HCT116 (cell line): ENCODE results near the gene MYLK4. TPM values are rescaled to one million over a fixed set of nuclear protein-coding genes. Genes with fewer than 3 reads are reported as not detected.

Experiments
- ATAC-seq: fragments of 200-7000 bp; cut with Tn5 transposase; 2 replicates; pipeline ENCODE4 v1.9.1; 2020; ENCODE audit warnings: mild to moderate bottlenecking, moderate library complexity
- BruUV-seq: library from RNA; stranded (reverse); fragments of 400-500 nt; replicated peaks from 2 replicates; lab custom pipeline; 2021; lab: Mats Ljungman, UMichigan
- CTCF ChIA-PET: fragments of 300-600 bp; sonication (Branson Sonifier 250); formaldehyde crosslinking; loops from one replicate; lab custom pipeline; 2021; ENCODE audit warnings: antibody characterized with exemption; lab: Charles Lee
- POLR2A ChIA-PET: fragments of 300-600, 350-600 bp; sonication (Branson Sonifier 250); formaldehyde crosslinking; loops from one replicate; lab custom pipeline; 2021; ENCODE audit warnings: antibody characterized with exemption; lab: Charles Lee
- RAD21 ChIA-PET, 2 experiments: fragments of 300-600 bp; sonication (Branson Sonifier 250); formaldehyde crosslinking; loops; one replicate each; lab custom pipeline; 2023; ENCODE audit warnings: low total read pairs in 2 of 2; ENCODE audit not compliant: uncharacterized antibody in 2 of 2, unreplicated experiment in 2 of 2, low non-redundant PET in 1 of 2; lab: Charles Lee
- DNase-seq: peaks from one replicate; pipeline ENCODE4 v3.0.0-alpha.2; 2010; ENCODE audit warnings: low read depth, low spot score
- H2AFZ ChIP-seq: fragments of 200-600 bp; shearing (Covaris generic), sonication (generic); 2 replicates; pipeline ENCODE4 v1.6.1; 2017; ENCODE audit warnings: low read depth, mixed run types, mixed read lengths, antibody characterized with exemption, low read length; ENCODE audit not compliant: poor library complexity, severe bottlenecking
- H3K27ac ChIP-seq: 2 replicates; pipeline ENCODE4 v1.5.1; 2012; ENCODE audit warnings: low read depth, low read length
- H3K27me3 ChIP-seq: fragments of 200-600 bp; sonication (generic); 2 replicates; pipeline ENCODE4 v1.6.1; 2016; ENCODE audit warnings: mixed run types, low read length, mixed read lengths; ENCODE audit not compliant: insufficient read depth
- H3K36me3 ChIP-seq, 2 experiments: fragments of 200-500 bp in 1 of 2; fragments of 200-600 bp in 1 of 2; sonication (Bioruptor generic) in 1 of 2; sonication (generic) in 1 of 2; 2 replicates each; pipeline versions ENCODE4 v1.5.1 to v1.6.1; 2014 to 2016; ENCODE audit warnings: low read length in 2 of 2, inconsistent platforms in 1 of 2, mixed read lengths in 1 of 2, mixed run types in 1 of 2; ENCODE audit not compliant: insufficient read depth in 2 of 2, control insufficient read depth in 1 of 2
- H3K4me1 ChIP-seq, 2 experiments: fragments of 200-600 bp in 1 of 2; sonication (generic) in 1 of 2; 2 replicates each; pipeline versions ENCODE4 v1.5.1 to v1.6.1; 2012 to 2017; ENCODE audit warnings: low read length in 2 of 2, inconsistent platforms in 1 of 2, mild to moderate bottlenecking in 1 of 2, mixed read lengths in 1 of 2, mixed run types in 1 of 2, moderate library complexity in 1 of 2; ENCODE audit not compliant: insufficient read depth in 2 of 2, control insufficient read depth in 1 of 2
- H3K4me2 ChIP-seq: fragments of 200-600 bp; sonication (generic); 2 replicates; pipeline ENCODE4 v1.6.1; 2017; ENCODE audit warnings: mixed run types, low read length, mixed read lengths
- H3K4me3 ChIP-seq, 2 experiments: fragments of 200-600 bp in 1 of 2; sonication (generic) in 1 of 2; replicated peaks in 1 of 2; 2 replicates each; pipeline ENCODE4 v1.5.1; 2011 to 2016; ENCODE audit warnings: low read length in 2 of 2, control low read depth in 1 of 2, low read depth in 1 of 2, mild to moderate bottlenecking in 1 of 2, mixed read lengths in 1 of 2, mixed run types in 1 of 2
- H3K79me2 ChIP-seq: fragments of 200-600 bp; sonication (generic); 2 replicates; pipeline ENCODE4 v1.6.1; 2017; ENCODE audit warnings: mild to moderate bottlenecking, mixed run types, low read length, moderate library complexity, mixed read lengths; ENCODE audit not compliant: insufficient read depth
- H3K9ac ChIP-seq: fragments of 200-600 bp; sonication (generic); 2 replicates; pipeline ENCODE4 v1.6.1; 2016; ENCODE audit warnings: low read length, mixed read lengths
- H3K9me2 ChIP-seq: fragments of 200-600 bp; sonication (generic), shearing (Covaris generic); 2 replicates; pipeline ENCODE4 v1.6.1; 2017; ENCODE audit warnings: mixed run types, mild to moderate bottlenecking, moderate library complexity; ENCODE audit not compliant: insufficient read depth
- H3K9me3 ChIP-seq, 2 experiments: fragments of 200-500 bp in 1 of 2; fragments of 200-600 bp in 1 of 2; sonication (Bioruptor generic) in 1 of 2; sonication (generic) in 1 of 2; 2 replicates each; pipeline ENCODE4 v1.6.1; 2014 to 2017; ENCODE audit warnings: low read length in 2 of 2, mixed read lengths in 2 of 2, inconsistent platforms in 1 of 2, low read depth in 1 of 2, mild to moderate bottlenecking in 1 of 2, mixed run types in 1 of 2, moderate library complexity in 1 of 2; ENCODE audit not compliant: control insufficient read depth in 1 of 2, insufficient read depth in 1 of 2
- H4K20me1 ChIP-seq: fragments of 200-600 bp; sonication (generic), shearing (Covaris generic); 2 replicates; pipeline ENCODE4 v1.6.1; 2017; ENCODE audit warnings: mixed run types, mild to moderate bottlenecking, moderate library complexity; ENCODE audit not compliant: insufficient read depth
- EGR1 ChIP-seq: IDR thresholded peaks from 2 replicates; pipeline ENCODE4 v1.6.1; 2012; ENCODE audit warnings: low read depth
- JUND ChIP-seq: IDR thresholded peaks from 2 replicates; pipeline ENCODE4 v1.6.1; 2012
- SP1 ChIP-seq: IDR thresholded peaks from 2 replicates; pipeline ENCODE4 v1.6.1; 2012; ENCODE audit warnings: low read depth
- TCF7L2 ChIP-seq: IDR thresholded peaks from 2 replicates; pipeline ENCODE4 v1.7.0; 2011; ENCODE audit warnings: borderline replicate concordance, inconsistent platforms; ENCODE audit not compliant: insufficient read depth, insufficient read length; ENCODE audit errors: extremely low read depth
- ZFX ChIP-seq: fragments of 450-650 bp; IDR thresholded peaks from 2 replicates; pipeline ENCODE4 v1.6.1; 2017
- ZNF274 ChIP-seq: fragments of 200-500 bp; sonication (Bioruptor generic); IDR thresholded peaks from 2 replicates; pipeline ENCODE4 v1.6.1; 2014; ENCODE audit warnings: mild to moderate bottlenecking, low read depth, low read length, inconsistent platforms
- intact Hi-C: fragments of 100-400 bp; cut with micrococcal nuclease; formaldehyde crosslinking; loops from 2 replicates; pipeline ENCODE4 v1.10.0; 2022
- total RNA-seq: library from RNA; stranded (reverse); gene quantifications from one replicate; pipeline ENCODE4 v1.2.1, GENCODE V29; 2021; ENCODE audit not compliant: unreplicated experiment

The MYLK4 gene
- total RNA-seq, 1 experiment from 2014 or later: 0.27 TPM

DNA sequence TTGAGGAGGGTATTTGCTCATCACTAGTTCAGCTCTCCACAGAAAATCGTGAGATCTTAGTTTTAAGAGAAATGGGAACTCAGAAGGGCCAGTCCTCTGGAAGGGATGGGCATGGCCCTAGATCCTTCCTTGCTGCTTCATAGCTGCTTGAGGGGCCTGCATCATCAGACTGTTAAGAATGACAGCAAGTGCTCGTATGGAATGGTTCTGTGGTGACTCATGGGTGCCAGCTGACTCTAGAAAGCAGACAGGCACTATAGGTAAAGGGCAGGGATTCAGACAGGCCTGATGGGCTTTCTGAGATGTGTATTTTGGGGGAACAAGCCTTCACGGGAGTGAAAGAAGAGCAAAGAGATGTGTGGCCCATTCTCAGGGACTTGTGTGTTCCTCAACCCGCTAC is 90.8 kb downstream of the MYLK4 start:
- Histone ChIP-seq H4K20me1 (no peaks in the 10 kb centered on the region), H3K4me2 (no peak overlapping the region), H3K27ac (no peak overlapping the region), H3K9me2 (no peaks in the 10 kb centered on the region), H3K79me2 (no peaks in the 10 kb centered on the region), H3K4me1 (peaks cover 0 to 15% of the 10 kb centered on the region in 2 experiments; a peak in 2 of 4 replicates), H3K9ac (no peak overlapping the region), H3K36me3 (no peaks in the 10 kb centered on the region), H3K4me3 (no peak overlapping the region), H3K9me3 (no peaks in the 10 kb centered on the region), H2AFZ (no peak overlapping the region), H3K27me3 (no peaks in the 10 kb centered on the region)
- ATAC-seq: peak; percentile 50
- CTCF ChIA-PET: interaction anchor here (2.2 kb wide), 1 partner anchor 26 kb away, joined by 6 read pairs; no protein-coding TSS in a partner anchor
- TF ChIP-seq TCF7L2: no peak
- TF ChIP-seq ZNF274: no peak
- no peak for TF ChIP-seq EGR1
- BruUV-seq: no TSS peak
- no peak for DNase-seq
- RAD21 ChIA-PET: no interaction called here
- intact Hi-C loops: no loop called here
- POLR2A ChIA-PET: no interaction called here

DNA sequence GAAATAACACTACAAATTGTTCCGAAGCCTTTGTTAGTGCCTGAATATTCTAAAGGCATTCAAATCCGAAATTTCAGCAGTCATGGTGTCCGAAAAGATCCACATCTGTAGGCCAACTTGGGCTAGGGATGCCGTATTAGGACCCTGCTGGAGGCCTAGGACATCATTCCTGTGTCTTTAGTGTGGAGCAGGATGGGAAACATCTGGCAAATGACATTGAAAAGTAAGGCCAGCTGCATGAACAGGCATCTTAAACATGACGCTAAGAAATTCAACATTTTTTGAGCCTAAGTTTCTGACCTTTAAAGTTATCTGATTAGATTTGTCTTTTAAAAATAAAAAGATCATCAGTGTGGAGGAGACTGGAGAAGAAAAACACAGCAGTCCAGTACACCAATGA is 91.3 kb downstream of the MYLK4 start:
- H3K27ac ChIP-seq: no peak overlapping the region
- ChIA-PET CTCF (interaction anchor here (2.2 kb wide), 1 partner anchor 25 kb away, joined by 6 read pairs; no protein-coding TSS in a partner anchor), RAD21 (no interaction called here), POLR2A (no interaction called here)
- BruUV-seq: no TSS peak
- no peak overlapping the region for H3K4me2 ChIP-seq
- intact Hi-C loops: no loop called here
- H3K36me3 ChIP-seq: no peaks in the 10 kb centered on the region
- no peaks in the 10 kb centered on the region for H3K79me2 ChIP-seq
- H4K20me1 ChIP-seq: no peaks in the 10 kb centered on the region
- DNase-seq (no peak), ATAC-seq (no peak)
- no peaks in the 10 kb centered on the region for H3K9me2 ChIP-seq
- H2AFZ ChIP-seq: no peak overlapping the region
- no peaks in the 10 kb centered on the region for H3K9me3 ChIP-seq
- no peaks in the 10 kb centered on the region for H3K27me3 ChIP-seq
- H3K4me3 ChIP-seq: no peak overlapping the region
- no peak for TF ChIP-seq SP1
- 0 out of 2 replicates have a peak, but pooled peaks have one; percentile 2 for TF ChIP-seq JUND
- no peak for TF ChIP-seq ZFX
- TF ChIP-seq, all 23 proteins: peak for 1
- no peak overlapping the region for H3K9ac ChIP-seq
- peaks cover 0 to 15% of the 10 kb centered on the region in 2 experiments; a peak in 2 of 4 replicates for H3K4me1 ChIP-seq
